Thymus (tissue), 11 donors: ENCODE data around the gene LTBP2. TPM values are rescaled to one million over a fixed set of nuclear protein-coding genes. Genes with fewer than 3 reads are reported as not detected.
A peak's percentile ranks its signal among the peaks of the same experiment; 100 is the strongest.

Experiments used
- DNase-seq, 9 donors: peaks; one replicate each; pipeline ENCODE4 v3.0.0-alpha.2; 2013; ENCODE audit warnings: low spot score in 9 of 9, low read depth in 6 of 9, missing footprints in 1 of 9
- H3K27ac ChIP-seq, 2 donors: one replicate each; pipeline ENCODE4 v1.5.1; 2013; ENCODE audit warnings: control low read depth in 1 of 2, low read depth in 1 of 2, low read length in 1 of 2, mild to moderate bottlenecking in 1 of 2, moderate library complexity in 1 of 2
- H3K27me3 ChIP-seq, 2 donors: one replicate each; pipeline ENCODE4 v1.5.1; 2013; ENCODE audit warnings: low read length in 1 of 2; ENCODE audit not compliant: control insufficient read depth in 2 of 2, insufficient read depth in 1 of 2
- H3K36me3 ChIP-seq, 2 donors: one replicate each; pipeline ENCODE4 v1.5.1; 2013; ENCODE audit warnings: low read length in 1 of 2, mild to moderate bottlenecking in 1 of 2, moderate library complexity in 1 of 2; ENCODE audit not compliant: control insufficient read depth in 2 of 2, insufficient read depth in 2 of 2
- H3K4me1 ChIP-seq, 2 donors: one replicate each; pipeline ENCODE4 v1.5.1; 2013; ENCODE audit warnings: low read length in 2 of 2; ENCODE audit not compliant: control insufficient read depth in 2 of 2, insufficient read depth in 2 of 2
- H3K4me3 ChIP-seq, 2 donors: one replicate each; pipeline ENCODE4 v1.5.1; 2013; ENCODE audit warnings: low read length in 2 of 2, control low read depth in 1 of 2, mild to moderate bottlenecking in 1 of 2
- H3K9me3 ChIP-seq, 2 donors: one replicate each; pipeline ENCODE4 v1.5.1; 2013; ENCODE audit warnings: low read length in 1 of 2, mild to moderate bottlenecking in 1 of 2; ENCODE audit not compliant: control insufficient read depth in 2 of 2, insufficient read depth in 1 of 2
- WGBS: extraction: QIAGEN DNeasy Blood & Tissue Kit; methylation state at CpG from one replicate; pipeline ENCODE4 v1.1.7; 2013; 5-methylcytosine and 5-hydroxymethylcytosine counted together
- polyA plus RNA-seq: library from polyadenylated mRNA; stranded (reverse); fragments of 200-250 nt; gene quantifications from one replicate; pipeline ENCODE4 v1.2.3, GENCODE V29; 2013
- total RNA-seq: library from RNA; stranded (reverse); fragments of 120-200 nt; gene quantifications from one replicate; pipeline ENCODE4 v1.2.4, GENCODE V29; 2013
- donor health status: healthy.

LTBP2 gene
- total and polyA plus RNA-seq, 2 donors: 2.6 to 2.9 TPM

- Histone ChIP-seq H3K9me3 (peaks cover 0 to 3% of the 10 kb centered on the region in 2 donors), H3K36me3 (no peaks in the 10 kb centered on the region), H3K27me3 (peaks cover 18 to 24% of the 10 kb centered on the region in 2 donors), H3K27ac (no peak overlapping the region), H3K4me3 (no peak overlapping the region), H3K4me1 (peaks cover 6 to 21% of the 10 kb centered on the region in 2 donors)
- DNase-seq: no peak
- 97% methylated on average over 13 of the region's 13 CpGs for WGBS
Observed at GRCh38 chr14:74616996-74617700, 5.1 kb upstream of the LTBP2 start.

- Histone ChIP-seq H3K27ac (no peak overlapping the region), H3K4me1 (peaks cover 6 to 23% of the 10 kb centered on the region in 2 donors), H3K4me3 (no peak overlapping the region), H3K36me3 (no peaks in the 10 kb centered on the region), H3K27me3 (peaks cover 24 to 30% of the 10 kb centered on the region in 2 donors), H3K9me3 (peaks cover 0 to 6% of the 10 kb centered on the region in 2 donors)
- 90% methylated on average over 4 of the region's 4 CpGs for WGBS
- DNase-seq: no peak
Observed at GRCh38 chr14:74616507-74616906, 4.5 kb upstream of the LTBP2 start.

GRCh38 chr14:74615735-74616134 is 3.7 kb upstream of the LTBP2 start:
- no peak overlapping the region for H3K4me3 ChIP-seq
- H3K27me3 ChIP-seq: peaks cover 32 to 38% of the 10 kb centered on the region in 2 donors
- H3K27ac ChIP-seq: no peak overlapping the region
- no peaks in the 10 kb centered on the region for H3K36me3 ChIP-seq
- no peak for DNase-seq
- H3K9me3 ChIP-seq: peaks cover 0 to 11% of the 10 kb centered on the region in 2 donors
- peaks cover 6 to 23% of the 10 kb centered on the region in 2 donors for H3K4me1 ChIP-seq
- 96% methylated on average over 14 of the region's 14 CpGs for WGBS

- WGBS: 86% methylated on average over 8 of the region's 8 CpGs
- Histone ChIP-seq H3K4me3 (no peak overlapping the region), H3K36me3 (no peaks in the 10 kb centered on the region), H3K27ac (no peak overlapping the region), H3K4me1 (peaks cover 9 to 28% of the 10 kb centered on the region in 2 donors), H3K9me3 (peaks cover 0 to 12% of the 10 kb centered on the region in 2 donors), H3K27me3 (peaks cover 36 to 47% of the 10 kb centered on the region in 2 donors)
- DNase-seq: no peak
Observed at GRCh38 chr14:74614508-74615495, 2.8 kb upstream of the LTBP2 start.

GRCh38 chr14:74613211-74613914 is 1.3 kb upstream of the LTBP2 start:
- no peaks in the 10 kb centered on the region for H3K36me3 ChIP-seq
- peaks cover 0 to 12% of the 10 kb centered on the region in 2 donors for H3K9me3 ChIP-seq
- 90% methylated on average over 16 of the region's 16 CpGs for WGBS
- peaks cover 14 to 29% of the 10 kb centered on the region in 2 donors for H3K4me1 ChIP-seq
- no peak for DNase-seq
- H3K27me3 ChIP-seq: peaks cover 36 to 53% of the 10 kb centered on the region in 2 donors
- no peak overlapping the region for H3K4me3 ChIP-seq
- H3K27ac ChIP-seq: no peak overlapping the region

- Histone ChIP-seq H3K27ac (no peak overlapping the region), H3K4me1 (peaks cover 14 to 22% of the 10 kb centered on the region in 2 donors), H3K27me3 (peaks cover 36 to 53% of the 10 kb centered on the region in 2 donors), H3K4me3 (peak overlapping the region; percentile 22 to 53), H3K9me3 (peaks cover 0 to 12% of the 10 kb centered on the region in 2 donors), H3K36me3 (no peaks in the 10 kb centered on the region)
- peak in 8 of 9 donors; percentile 56 to 85 (median 62) for DNase-seq
- 5% methylated on average over 69 of the region's 69 CpGs for WGBS
Observed at GRCh38 chr14:74612350-74613021, 449 bp upstream of the LTBP2 start.

- peaks cover 14 to 22% of the 10 kb centered on the region in 2 donors for H3K4me1 ChIP-seq
- no peaks in the 10 kb centered on the region for H3K36me3 ChIP-seq
- peak overlapping the region in 1 of 2 donors; percentile 53 for H3K4me3 ChIP-seq
- WGBS: 46% methylated on average over 65 of the region's 65 CpGs
- H3K9me3 ChIP-seq: peaks cover 0 to 12% of the 10 kb centered on the region in 2 donors
- no peak overlapping the region for H3K27ac ChIP-seq
- DNase-seq: peak in 1 of 9 donors; percentile 19
- H3K27me3 ChIP-seq: peaks cover 35 to 52% of the 10 kb centered on the region in 2 donors
Observed at GRCh38 chr14:74610866-74611649, 979 bp downstream of the LTBP2 start.
